DOHH2 (cell line): ENCODE results near the gene IRF2.

Source experiments
- H3F3A ChIP-seq: fragments of 200-600 bp; sonication (generic), shearing (Covaris generic); 2 replicates; pipeline ENCODE4 v1.6.0; 2016; ENCODE audit warnings: antibody characterized with exemption, mild to moderate bottlenecking; ENCODE audit not compliant: control insufficient read depth, insufficient read depth
- H3K27ac ChIP-seq: fragments of 200-600 bp; sonication (generic); 2 replicates; pipeline ENCODE4 v1.5.1; 2014; ENCODE audit warnings: low read depth, mild to moderate bottlenecking, low read length, moderate library complexity
- H3K27me3 ChIP-seq: fragments of 200-600 bp; sonication (generic); 2 replicates; pipeline ENCODE4 v1.6.1; 2014; ENCODE audit warnings: mild to moderate bottlenecking, low read length, mixed read lengths; ENCODE audit not compliant: control insufficient read depth
- H3K36me3 ChIP-seq: fragments of 200-600 bp; sonication (generic); 2 replicates; pipeline ENCODE4 v1.6.1; 2014; ENCODE audit warnings: mild to moderate bottlenecking, low read length, moderate library complexity, mixed read lengths; ENCODE audit not compliant: control insufficient read depth
- H3K4me1 ChIP-seq: fragments of 200-600 bp; sonication (generic); 2 replicates; pipeline ENCODE4 v1.6.1; 2014; ENCODE audit warnings: mild to moderate bottlenecking, low read length, mixed read lengths; ENCODE audit not compliant: control insufficient read depth
- H3K4me2 ChIP-seq: fragments of 200-600 bp; sonication (generic); 2 replicates; pipeline ENCODE4 v1.6.0; 2014; ENCODE audit warnings: mild to moderate bottlenecking, low read length, moderate library complexity
- H3K4me3 ChIP-seq: fragments of 200-600 bp; sonication (generic); 2 replicates; pipeline ENCODE4 v1.5.1; 2014; ENCODE audit warnings: mild to moderate bottlenecking, low read length, mixed read lengths
- H3K79me2 ChIP-seq: fragments of 200-600 bp; sonication (generic); 2 replicates; pipeline ENCODE4 v1.6.1; 2014; ENCODE audit warnings: mild to moderate bottlenecking, low read length, mixed read lengths; ENCODE audit not compliant: control insufficient read depth
- H3K9me2 ChIP-seq: fragments of 200-600 bp; sonication (generic); replicated peaks from 2 replicates; pipeline ENCODE4 v1.6.1; 2014; ENCODE audit warnings: mild to moderate bottlenecking, low read length, mixed read lengths; ENCODE audit not compliant: control insufficient read depth
- H3K9me3 ChIP-seq: fragments of 200-600 bp; sonication (generic); 2 replicates; pipeline ENCODE4 v1.6.1; 2014; ENCODE audit warnings: antibody characterized with exemption, low read length, mixed read lengths; ENCODE audit not compliant: control insufficient read depth, insufficient read depth
- H4K20me1 ChIP-seq: fragments of 200-600 bp; sonication (generic); 2 replicates; pipeline ENCODE4 v1.6.0; 2014; ENCODE audit warnings: low read depth, mild to moderate bottlenecking, antibody characterized with exemption, low read length, moderate library complexity; ENCODE audit not compliant: control insufficient read depth, insufficient read depth
- CTCF ChIP-seq: fragments of 200-600 bp; sonication (generic); IDR thresholded peaks from one replicate; pipeline ENCODE4 v1.5.1; 2014; ENCODE audit warnings: antibody characterized with exemption, mild to moderate bottlenecking, low read depth, low read length; ENCODE audit not compliant: poor library complexity, severe bottlenecking
- EZH2phosphoT487 ChIP-seq: fragments of 200-600 bp; sonication (generic); IDR thresholded peaks from 2 replicates; pipeline ENCODE4 v1.6.1; 2017; ENCODE audit warnings: borderline replicate concordance, mild to moderate bottlenecking, antibody characterized with exemption, low read length, moderate library complexity, mixed read lengths

The IRF2 gene

GRCh38 chr4:184474263-184475095 is at the start of gene IRF2:
TSS of gene IRF2 (minus strand) at chr4:184474550. CDS start at chr4:184429064, 45,486 bp downstream.
- peak within 1 kb of the TSS; percentile 91 for H3K4me2 ChIP-seq
- peaks cover 5% of the 10 kb centered on the region; the same call in 1 of the 2 replicates for H3K36me3 ChIP-seq
- peaks cover 55% of the 10 kb centered on the region for H3K4me1 ChIP-seq
- H3K4me3 ChIP-seq, result peak within 1 kb of the TSS; percentile 88
- H4K20me1 ChIP-seq, result no peaks in the 10 kb centered on the region
- peaks cover 20% of the 10 kb centered on the region for H3F3A ChIP-seq
- no peaks in the 10 kb centered on the region for H3K9me3 ChIP-seq
- H3K79me2 ChIP-seq, result peaks cover 52% of the 10 kb centered on the region
- H3K27ac ChIP-seq, result peak within 1 kb of the TSS; percentile 86
- no peak for TF ChIP-seq EZH2phosphoT487
- no peak for TF ChIP-seq CTCF
- no peaks in the 10 kb centered on the region for H3K9me2 ChIP-seq
- H3K27me3 ChIP-seq, result no peaks in the 10 kb centered on the region

GRCh38 chr4:184515606-184516005 is 41.3 kb upstream of the IRF2 start:
- Histone ChIP-seq H3K36me3 (no peaks in the 10 kb centered on the region), H4K20me1 (no peaks in the 10 kb centered on the region), H3K4me3 (no peak overlapping the region), H3K79me2 (no peaks in the 10 kb centered on the region), H3K4me2 (no peak overlapping the region), H3K27me3 (peaks cover 39% of the 10 kb centered on the region), H3K9me3 (no peaks in the 10 kb centered on the region), H3K4me1 (no peaks in the 10 kb centered on the region), H3F3A (no peaks in the 10 kb centered on the region), H3K27ac (no peak overlapping the region), H3K9me2 (no peaks in the 10 kb centered on the region)
- TF ChIP-seq CTCF (no peak), EZH2phosphoT487 (no peak)

GRCh38 chr4:184514121-184514988 is 40.0 kb upstream of the IRF2 start:
- no peaks in the 10 kb centered on the region for H4K20me1 ChIP-seq

More at GRCh38 chr4:184514121-184514988, 40.0 kb upstream of the IRF2 start:
- H3K79me2 ChIP-seq, result no peaks in the 10 kb centered on the region
- H3K9me3 ChIP-seq, result no peaks in the 10 kb centered on the region
- H3K27me3 ChIP-seq, result peaks cover 39% of the 10 kb centered on the region
- no peak overlapping the region for H3K4me2 ChIP-seq
- H3K4me1 ChIP-seq, result no peaks in the 10 kb centered on the region
- no peaks in the 10 kb centered on the region for H3K36me3 ChIP-seq
- H3K27ac ChIP-seq, result no peak overlapping the region
- H3K9me2 ChIP-seq, result no peaks in the 10 kb centered on the region
- TF ChIP-seq EZH2phosphoT487 (no peak), CTCF (no peak)
- H3K4me3 ChIP-seq, result no peak overlapping the region
- H3F3A ChIP-seq, result no peaks in the 10 kb centered on the region
